ENCODE measurements around the gene C1QA. TPM values are rescaled to one million over a fixed set of nuclear protein-coding genes. Genes with fewer than 3 reads are reported as not detected.

The C1QA gene
- total and polyA plus RNA-seq, 4 donors, result 65.3 to 396 (median 197) TPM

- intact Hi-C loops (cut with DNase I), result no loop called here
- DNase-seq (no peak), ATAC-seq (ENCODE audit: low FRiP score) (no peak)
- H3K4me3 ChIP-seq (ENCODE audit: low read length in 2 of 2), result no peak overlapping the region
- H3K36me3 ChIP-seq (ENCODE audit: control insufficient read depth in 1 of 2, insufficient read depth in 2 of 2, low read length in 1 of 2), result no peaks in the 10 kb centered on the region
- no peak overlapping the region for H3K27ac ChIP-seq (ENCODE audit: low read depth in 1 of 2, low read length in 2 of 2)
- WGBS, 2 donors, result 6% methylated on average over 10 of the region's 10 CpGs
- H3K4me1 ChIP-seq (ENCODE audit: control insufficient read depth in 1 of 2, insufficient read depth in 2 of 2, low read length in 2 of 2), result no peaks in the 10 kb centered on the region
- H3K9me3 ChIP-seq (ENCODE audit: control insufficient read depth, low read length), result no peaks in the 10 kb centered on the region
- H3K27me3 ChIP-seq (ENCODE audit: control insufficient read depth in 1 of 2, insufficient read depth in 2 of 2, low read length in 1 of 2), result no peaks in the 10 kb centered on the region
These were observed 29.3 kb upstream of the C1QA start for GRCh38 chr1:22607154-22607553.

DNA sequence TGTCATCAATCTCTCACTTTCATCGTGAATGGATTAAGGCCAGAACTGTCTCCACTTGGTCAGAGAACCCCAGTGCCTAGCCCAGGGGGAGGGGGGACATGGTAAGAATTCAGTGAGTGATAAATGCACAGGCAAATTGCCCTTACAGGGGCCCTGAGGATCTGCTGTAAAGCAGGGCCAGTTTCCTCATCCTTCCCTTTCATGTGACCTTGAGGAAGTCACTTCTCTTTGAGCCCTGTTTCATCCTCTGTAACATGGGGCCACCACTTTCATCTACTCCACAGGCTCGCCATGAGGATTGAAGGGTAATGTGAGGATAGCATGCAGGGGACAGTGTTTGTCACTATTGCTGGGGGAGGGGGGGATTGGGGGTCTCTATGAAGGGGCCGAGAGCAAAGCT lies 28.1 kb upstream of the C1QA start:
- H3K9me3 ChIP-seq (ENCODE audit: control insufficient read depth, low read length), result no peaks in the 10 kb centered on the region
- no peak overlapping the region for H3K4me3 ChIP-seq (ENCODE audit: low read length in 2 of 2)
- WGBS, 2 donors, result 56 to 60% methylated on average over 3 of the region's 3 CpGs
- intact Hi-C loops (cut with DNase I), result no loop called here
- DNase-seq (no peak), ATAC-seq (ENCODE audit: low FRiP score) (no peak)
- no peaks in the 10 kb centered on the region for H3K4me1 ChIP-seq (ENCODE audit: control insufficient read depth in 1 of 2, insufficient read depth in 2 of 2, low read length in 2 of 2)
- H3K36me3 ChIP-seq (ENCODE audit: control insufficient read depth in 1 of 2, insufficient read depth in 2 of 2, low read length in 1 of 2), result no peaks in the 10 kb centered on the region
- no peak overlapping the region for H3K27ac ChIP-seq (ENCODE audit: low read depth in 1 of 2, low read length in 2 of 2)
- no peaks in the 10 kb centered on the region for H3K27me3 ChIP-seq (ENCODE audit: control insufficient read depth in 1 of 2, insufficient read depth in 2 of 2, low read length in 1 of 2)

DNA sequence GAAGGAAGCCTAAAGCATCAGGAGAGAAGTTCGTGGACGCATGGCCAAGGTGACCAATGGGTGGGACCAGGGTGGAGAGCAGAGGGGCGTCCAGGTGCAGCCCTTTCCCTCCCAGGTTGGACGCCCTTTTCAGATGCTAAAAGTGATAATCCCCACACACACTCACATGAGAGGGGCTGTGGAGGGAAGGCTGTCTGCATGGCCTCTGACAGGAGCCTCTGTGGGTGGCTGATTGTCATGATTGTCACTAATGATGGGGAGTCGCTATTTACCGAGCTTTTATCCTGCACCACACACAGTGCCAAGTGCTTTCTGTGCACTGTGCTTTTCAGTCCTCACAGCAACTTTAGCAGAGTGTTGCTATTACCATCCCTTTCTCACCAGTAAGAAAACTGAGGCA lies 27.1 kb upstream of the C1QA start:
- intact Hi-C loops (cut with DNase I), result no loop called here
- no peaks in the 10 kb centered on the region for H3K4me1 ChIP-seq (ENCODE audit: control insufficient read depth in 1 of 2, insufficient read depth in 2 of 2, low read length in 2 of 2)
- no peak overlapping the region for H3K4me3 ChIP-seq (ENCODE audit: low read length in 2 of 2)
- ATAC-seq (ENCODE audit: low FRiP score) (no peak), DNase-seq (no peak)
- 11 to 15% methylated on average over 6 of the region's 6 CpGs for WGBS, 2 donors
- no peak overlapping the region for H3K27ac ChIP-seq (ENCODE audit: low read depth in 1 of 2, low read length in 2 of 2)
- H3K9me3 ChIP-seq (ENCODE audit: control insufficient read depth, low read length), result no peaks in the 10 kb centered on the region
- no peaks in the 10 kb centered on the region for H3K27me3 ChIP-seq (ENCODE audit: control insufficient read depth in 1 of 2, insufficient read depth in 2 of 2, low read length in 1 of 2)
- H3K36me3 ChIP-seq (ENCODE audit: control insufficient read depth in 1 of 2, insufficient read depth in 2 of 2, low read length in 1 of 2), result no peaks in the 10 kb centered on the region

DNA sequence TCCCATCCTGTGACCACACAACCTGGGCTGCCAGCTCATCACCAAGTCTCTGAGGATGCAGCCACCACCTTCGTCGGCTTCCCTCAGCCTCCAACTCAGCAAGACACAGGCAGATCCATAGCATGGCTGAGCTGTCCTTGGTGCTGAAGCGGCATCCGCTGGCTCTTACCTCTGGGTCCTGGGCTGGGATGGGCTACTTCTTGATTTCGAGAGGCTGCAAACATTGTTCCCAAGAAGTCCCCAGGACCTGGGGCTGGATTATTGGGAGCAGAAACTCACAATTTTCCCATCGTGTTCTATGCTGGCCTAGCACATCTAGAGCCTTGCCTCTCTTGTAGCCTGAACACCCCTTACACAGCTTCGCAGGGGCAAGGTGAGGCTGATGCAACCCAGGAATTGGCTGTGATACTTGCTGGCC lies 24.9 kb upstream of the C1QA start:
- no peaks in the 10 kb centered on the region for H3K36me3 ChIP-seq (ENCODE audit: control insufficient read depth in 1 of 2, insufficient read depth in 2 of 2, low read length in 1 of 2)
- intact Hi-C loops (cut with DNase I), result no loop called here
- ATAC-seq (ENCODE audit: low FRiP score), result no peak
- H3K9me3 ChIP-seq (ENCODE audit: control insufficient read depth, low read length), result no peaks in the 10 kb centered on the region
- no peak for DNase-seq
- no peak overlapping the region for H3K4me3 ChIP-seq (ENCODE audit: low read length in 2 of 2)
- WGBS, 2 donors, result 17 to 20% methylated on average over 7 of the region's 7 CpGs
- H3K4me1 ChIP-seq (ENCODE audit: control insufficient read depth in 1 of 2, insufficient read depth in 2 of 2, low read length in 2 of 2), result no peaks in the 10 kb centered on the region
- no peak overlapping the region for H3K27ac ChIP-seq (ENCODE audit: low read depth in 1 of 2, low read length in 2 of 2)
- no peaks in the 10 kb centered on the region for H3K27me3 ChIP-seq (ENCODE audit: control insufficient read depth in 1 of 2, insufficient read depth in 2 of 2, low read length in 1 of 2)

DNA sequence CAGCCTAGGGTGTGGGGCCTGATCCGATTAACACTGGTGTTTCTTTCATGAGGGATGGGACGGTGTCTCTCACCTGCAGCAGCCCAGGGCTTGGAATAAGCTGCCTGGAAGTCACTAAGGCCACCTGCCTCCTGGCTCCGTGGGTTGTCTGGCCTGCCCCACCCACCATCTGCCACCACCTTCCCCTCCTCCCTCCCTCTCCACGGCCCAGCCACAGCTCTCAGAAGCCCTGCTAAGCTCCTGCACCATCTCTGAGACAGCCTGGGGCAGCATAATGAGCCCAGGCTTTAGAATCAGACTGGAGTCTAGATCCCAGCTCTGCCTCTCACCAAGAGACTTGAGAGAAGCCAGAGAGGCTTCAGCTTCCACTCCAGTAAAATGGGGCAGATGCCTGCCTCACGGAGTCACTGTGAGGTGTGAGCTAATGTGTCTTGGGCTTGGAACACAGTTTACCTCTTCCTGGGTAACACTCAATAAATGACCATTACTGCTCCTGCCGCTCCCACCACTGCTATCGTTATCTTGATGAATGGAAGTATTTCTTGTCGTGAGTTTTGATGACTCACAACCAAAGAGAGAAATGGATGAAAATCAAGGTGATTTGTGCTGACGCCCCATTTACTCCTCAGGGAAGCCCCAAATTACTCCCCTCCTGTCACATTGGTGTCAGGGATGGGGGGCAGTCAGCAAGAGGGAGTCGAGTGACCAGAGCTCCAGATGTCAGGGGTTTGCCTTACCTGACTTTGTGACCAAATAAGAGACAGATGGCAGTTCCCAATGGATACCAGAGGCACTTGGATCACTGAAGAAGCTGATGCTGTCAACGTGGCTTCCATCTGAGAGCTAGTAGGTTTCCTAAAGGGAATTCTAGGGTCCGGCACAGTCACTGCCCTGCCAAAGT lies 23.5 kb upstream of the C1QA start:
- H3K27ac ChIP-seq (ENCODE audit: low read depth in 1 of 2, low read length in 2 of 2), result no peak overlapping the region
- DNase-seq (no peak), ATAC-seq (ENCODE audit: low FRiP score) (no peak)
- no peaks in the 10 kb centered on the region for H3K4me1 ChIP-seq (ENCODE audit: control insufficient read depth in 1 of 2, insufficient read depth in 2 of 2, low read length in 2 of 2)
- no peaks in the 10 kb centered on the region for H3K36me3 ChIP-seq (ENCODE audit: control insufficient read depth in 1 of 2, insufficient read depth in 2 of 2, low read length in 1 of 2)
- no peaks in the 10 kb centered on the region for H3K27me3 ChIP-seq (ENCODE audit: control insufficient read depth in 1 of 2, insufficient read depth in 2 of 2, low read length in 1 of 2)
- intact Hi-C loops (cut with DNase I), result no loop called here
- no peak overlapping the region for H3K4me3 ChIP-seq (ENCODE audit: low read length in 2 of 2)
- H3K9me3 ChIP-seq (ENCODE audit: control insufficient read depth, low read length), result no peaks in the 10 kb centered on the region
- 45 to 49% methylated on average over 12 of the region's 12 CpGs for WGBS, 2 donors

- DNase-seq (no peak), ATAC-seq (ENCODE audit: low FRiP score) (no peak)
- intact Hi-C loops (cut with DNase I), result no loop called here
- WGBS, 2 donors, result 64 to 65% methylated on average over 5 of the region's 5 CpGs
- Histone ChIP-seq H3K4me3 (ENCODE audit: low read length in 2 of 2) (no peak overlapping the region), H3K36me3 (ENCODE audit: control insufficient read depth in 1 of 2, insufficient read depth in 2 of 2, low read length in 1 of 2) (no peaks in the 10 kb centered on the region), H3K9me3 (ENCODE audit: control insufficient read depth, low read length) (no peaks in the 10 kb centered on the region), H3K4me1 (ENCODE audit: control insufficient read depth in 1 of 2, insufficient read depth in 2 of 2, low read length in 2 of 2) (no peaks in the 10 kb centered on the region), H3K27me3 (ENCODE audit: control insufficient read depth in 1 of 2, insufficient read depth in 2 of 2, low read length in 1 of 2) (no peaks in the 10 kb centered on the region), H3K27ac (ENCODE audit: low read depth in 1 of 2, low read length in 2 of 2) (no peak overlapping the region)
These were observed 22.9 kb upstream of the C1QA start for GRCh38 chr1:22613572-22613918.

DNA sequence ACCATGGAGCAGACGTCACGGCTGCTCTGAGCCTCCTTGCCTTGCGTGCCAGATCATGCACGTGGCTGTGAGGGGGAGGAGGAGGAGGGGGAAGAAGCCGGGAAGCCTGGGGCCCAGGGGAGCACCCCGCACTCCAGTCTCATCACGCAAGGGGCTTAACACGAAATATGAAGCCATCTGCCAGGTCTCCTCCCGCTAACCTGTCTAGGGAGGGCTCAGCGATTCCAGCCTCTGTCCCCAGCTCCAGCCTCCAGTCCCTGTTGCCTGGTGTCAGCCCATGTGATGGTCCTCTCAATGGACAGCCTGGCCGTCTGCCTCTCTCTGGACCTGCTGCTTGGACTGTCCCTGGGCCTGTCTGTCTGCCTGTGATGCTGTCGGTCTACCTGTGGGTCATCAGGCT lies 22.5 kb upstream of the C1QA start:
- Histone ChIP-seq H3K27ac (ENCODE audit: low read depth in 1 of 2, low read length in 2 of 2) (no peak overlapping the region), H3K4me3 (ENCODE audit: low read length in 2 of 2) (no peak overlapping the region), H3K36me3 (ENCODE audit: control insufficient read depth in 1 of 2, insufficient read depth in 2 of 2, low read length in 1 of 2) (no peaks in the 10 kb centered on the region), H3K27me3 (ENCODE audit: control insufficient read depth in 1 of 2, insufficient read depth in 2 of 2, low read length in 1 of 2) (no peaks in the 10 kb centered on the region), H3K4me1 (ENCODE audit: control insufficient read depth in 1 of 2, insufficient read depth in 2 of 2, low read length in 2 of 2) (no peaks in the 10 kb centered on the region), H3K9me3 (ENCODE audit: control insufficient read depth, low read length) (no peaks in the 10 kb centered on the region)
- 43 to 50% methylated on average over 12 of the region's 12 CpGs for WGBS, 2 donors
- ATAC-seq (ENCODE audit: low FRiP score) (no peak), DNase-seq (no peak)
- intact Hi-C loops (cut with DNase I), result no loop called here

- ATAC-seq (ENCODE audit: low FRiP score) (no peak), DNase-seq (no peak)
- 69 to 72% methylated on average over 2 of the region's 2 CpGs for WGBS, 2 donors
- Histone ChIP-seq H3K4me3 (ENCODE audit: low read length in 2 of 2) (no peak overlapping the region), H3K9me3 (ENCODE audit: control insufficient read depth, low read length) (no peaks in the 10 kb centered on the region), H3K36me3 (ENCODE audit: control insufficient read depth in 1 of 2, insufficient read depth in 2 of 2, low read length in 1 of 2) (no peaks in the 10 kb centered on the region), H3K27ac (ENCODE audit: low read depth in 1 of 2, low read length in 2 of 2) (no peak overlapping the region), H3K27me3 (ENCODE audit: control insufficient read depth in 1 of 2, insufficient read depth in 2 of 2, low read length in 1 of 2) (no peaks in the 10 kb centered on the region), H3K4me1 (ENCODE audit: control insufficient read depth in 1 of 2, insufficient read depth in 2 of 2, low read length in 2 of 2) (no peaks in the 10 kb centered on the region)
- intact Hi-C loops (cut with DNase I), result no loop called here
These were observed 20.5 kb upstream of the C1QA start for GRCh38 chr1:22615886-22616285.

DNA sequence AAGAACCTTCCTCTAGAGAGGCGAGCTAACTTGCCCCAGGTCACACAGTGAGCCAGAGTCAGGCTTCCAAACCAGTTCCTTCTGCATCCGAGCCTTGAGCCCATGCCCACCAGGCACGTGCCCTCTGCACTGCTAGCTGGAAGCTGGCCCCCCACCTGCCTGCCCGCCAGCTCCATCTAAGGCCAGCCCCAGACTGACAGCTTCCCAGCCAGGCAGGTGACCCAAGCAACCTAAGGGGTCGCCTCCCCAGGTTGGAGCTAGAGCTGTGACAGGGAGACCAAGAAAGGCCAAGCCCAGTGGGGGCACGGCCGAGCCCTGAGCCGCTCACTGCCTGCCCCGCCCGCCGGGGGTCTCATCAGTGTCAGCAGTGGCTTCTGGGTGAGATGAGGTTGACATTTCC lies 19.9 kb upstream of the C1QA start:
- WGBS, 2 donors, result 57 to 65% methylated on average over 11 of the region's 11 CpGs
- no peaks in the 10 kb centered on the region for H3K36me3 ChIP-seq (ENCODE audit: control insufficient read depth in 1 of 2, insufficient read depth in 2 of 2, low read length in 1 of 2)

More for the DNA sequence above, 19.9 kb upstream of the C1QA start:
- Histone ChIP-seq H3K4me1 (ENCODE audit: control insufficient read depth in 1 of 2, insufficient read depth in 2 of 2, low read length in 2 of 2) (no peaks in the 10 kb centered on the region), H3K4me3 (ENCODE audit: low read length in 2 of 2) (no peak overlapping the region), H3K27me3 (ENCODE audit: control insufficient read depth in 1 of 2, insufficient read depth in 2 of 2, low read length in 1 of 2) (no peaks in the 10 kb centered on the region), H3K27ac (ENCODE audit: low read depth in 1 of 2, low read length in 2 of 2) (no peak overlapping the region), H3K9me3 (ENCODE audit: control insufficient read depth, low read length) (no peaks in the 10 kb centered on the region)
- intact Hi-C loops (cut with DNase I), result no loop called here
- no peak for DNase-seq
- no peak for ATAC-seq (ENCODE audit: low FRiP score)

All from aorta (tissue), 5 donors.